Spleen (tissue), 11 donors: ENCODE results near the gene BRSK2. TPM values are rescaled to one million over a fixed set of nuclear protein-coding genes. Genes with fewer than 3 reads are reported as not detected.

Source experiments
- DNase-seq: peaks from one replicate; pipeline ENCODE4 v3.0.0-alpha.2; 2020
- H3K27ac ChIP-seq, 8 donors: fragments of 200-600 bp; sonication (generic) in 7 of 8; 1 replicate in 4 of 8; 2 replicates in 4 of 8; pipeline versions ENCODE4 v1.5.0 to v1.8.0; 2016 to 2021; ENCODE audit warnings: inconsistent platforms in 4 of 8, mild to moderate bottlenecking in 4 of 8, moderate library complexity in 1 of 8
- H3K27me3 ChIP-seq, 7 donors: fragments of 200-600 bp; sonication (generic) in 6 of 7; replicated peaks in 1 of 7; 1 replicate in 4 of 7; 2 replicates in 3 of 7; pipeline versions ENCODE4 v1.5.0 to v1.8.0; 2016 to 2021; ENCODE audit warnings: inconsistent platforms in 3 of 7, mild to moderate bottlenecking in 1 of 7
- H3K36me3 ChIP-seq, 6 donors: fragments of 200-600 bp; sonication (generic) in 5 of 6; 1 replicate in 4 of 6; 2 replicates in 2 of 6; pipeline versions ENCODE4 v1.5.0 to v1.8.0; 2016 to 2021; ENCODE audit warnings: inconsistent platforms in 2 of 6
- H3K4me1 ChIP-seq, 6 donors: fragments of 200-600 bp; sonication (generic) in 5 of 6; 1 replicate in 3 of 6; 2 replicates in 3 of 6; pipeline versions ENCODE4 v1.5.0 to v1.8.0; 2016 to 2021; ENCODE audit warnings: inconsistent platforms in 3 of 6
- H3K4me3 ChIP-seq, 8 donors: fragments of 200-600 bp; sonication (generic) in 7 of 8; 1 replicate in 4 of 8; 2 replicates in 4 of 8; pipeline versions ENCODE4 v1.5.0 to v1.8.0; 2016 to 2021; ENCODE audit warnings: inconsistent platforms in 4 of 8, mild to moderate bottlenecking in 4 of 8, moderate library complexity in 2 of 8
- H3K9me3 ChIP-seq, 8 donors: fragments of 200-600 bp; sonication (generic) in 7 of 8; 1 replicate in 4 of 8; 2 replicates in 4 of 8; pipeline versions ENCODE4 v1.5.0 to v1.8.0; 2016 to 2021; ENCODE audit warnings: inconsistent platforms in 4 of 8
- CTCF ChIP-seq, 11 experiments: fragments of 200-600 bp in 7 of 11; fragments of 450-650 bp in 4 of 11; sonication (generic) in 4 of 11; IDR thresholded peaks in 8 of 11; conservative IDR thresholded peaks in 3 of 11; 1 replicate in 7 of 11; 2 replicates in 4 of 11; pipeline versions ENCODE4 v1.4.0 to v1.8.0; 2016 to 2021; ENCODE audit warnings: antibody characterized with exemption in 11 of 11, inconsistent platforms in 4 of 11, mild to moderate bottlenecking in 1 of 11
- POLR2A ChIP-seq, 3 donors: fragments of 450-650 bp; IDR thresholded peaks; one replicate each; pipeline ENCODE4 v1.5.1; 2017; ENCODE audit warnings: antibody characterized with exemption in 3 of 3, mild to moderate bottlenecking in 1 of 3
- POLR2AphosphoS5 ChIP-seq, 3 donors: sonication (generic); formaldehyde crosslinking; IDR thresholded peaks; one replicate each; pipeline ENCODE4 v1.5.1; 2017; ENCODE audit warnings: antibody characterized with exemption in 3 of 3
- WGBS, 5 donors: extraction: QIAGEN DNeasy Blood & Tissue Kit in 3 of 5; methylation state at CpG; one replicate each; pipeline versions ENCODE4 v1.1.5 to v1.1.7; 2013 to 2018; 5-methylcytosine and 5-hydroxymethylcytosine counted together
- intact Hi-C: fragments of 100-400 bp; cut with DNase I; formaldehyde crosslinking; loops from one replicate; pipeline ENCODE4 v1.15.0; 2023; ENCODE audit warnings: low total_unique reads
- polyA plus RNA-seq, 3 donors: library from polyadenylated mRNA; stranded (reverse); fragments of 200-250 nt; gene quantifications; one replicate each; pipeline ENCODE4 v1.2.1, GENCODE V29; 2013
- total RNA-seq, 7 donors: library from RNA; depleted of rRNA in 3 of 7; stranded (reverse); fragments of >200 nt in 3 of 7; fragmentation: NEBNext Ultra II Directional in 4 of 7; extraction: Animal tissue kit (Norgen Biotek cat#: 25700) in 4 of 7; gene quantifications; one replicate each; pipeline versions ENCODE4 v1.1.0 to v1.2.1, GENCODE V29; 2016 to 2021
- donor health status: healthy with polysubstance abuse.
- donor health status: DM: no; HTN: no; CAD: no; lungs with moderate emphysema.
- donor health status: DM: no; HTN: no; CAD: no.
- donor health status: Bipolar disorder and iron deficiency.
- donor health status: healthy.
- donor health status: DM: no; HTN: no; CAD: no.
- donor health status: DM: yes; HTN: yes; CAD: no.

The BRSK2 gene
- total and polyA plus RNA-seq, 10 donors, result 0.17 to 1.5 (median 0.42) TPM

DNA sequence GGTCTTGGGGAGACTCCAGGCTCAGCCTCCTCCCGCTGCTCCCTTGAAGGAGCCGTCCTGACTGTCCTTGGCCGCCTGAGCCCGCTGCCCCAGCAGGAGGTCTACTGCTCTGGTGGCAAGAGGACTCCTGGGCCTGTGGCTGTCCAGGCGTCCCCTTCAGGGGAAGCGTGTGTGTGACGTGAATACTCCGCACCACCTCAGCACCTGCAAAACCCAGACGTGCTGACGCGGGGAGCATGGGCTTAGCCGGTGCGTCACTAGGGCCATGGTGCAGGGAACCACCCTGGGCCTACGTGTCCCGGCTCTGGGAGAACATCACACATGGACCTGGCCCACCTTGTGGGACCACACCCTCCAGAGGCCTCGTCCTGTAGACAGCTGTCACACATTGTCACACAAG is 30.2 kb upstream of the BRSK2 start:
- no peaks in the 10 kb centered on the region for H3K36me3 ChIP-seq
- peaks cover 0 to 14% (median 9%) of the 10 kb centered on the region in 8 donors for H3K9me3 ChIP-seq
- 89 to 92% (median 90%) methylated on average over 6 to 16 of the region's 16 CpGs for WGBS, 5 donors
- TF ChIP-seq POLR2A (IDR thresholded peaks at IDR 0.05), result no peak
- no peak for TF ChIP-seq CTCF (IDR thresholded peaks at IDR 0.05 in 8 of 11, conservative IDR thresholded peaks at IDR 0.05 in 3 of 11)
- no peak for TF ChIP-seq POLR2AphosphoS5 (IDR thresholded peaks at IDR 0.05)
- peaks cover 0 to 4% (median 0%) of the 10 kb centered on the region in 6 donors for H3K4me1 ChIP-seq
- peaks cover 0 to 38% (median 0%) of the 10 kb centered on the region in 7 donors for H3K27me3 ChIP-seq
- DNase-seq, result no peak
- intact Hi-C loops, result no loop called here
- no peak overlapping the region for H3K27ac ChIP-seq
- no peak overlapping the region for H3K4me3 ChIP-seq

DNA sequence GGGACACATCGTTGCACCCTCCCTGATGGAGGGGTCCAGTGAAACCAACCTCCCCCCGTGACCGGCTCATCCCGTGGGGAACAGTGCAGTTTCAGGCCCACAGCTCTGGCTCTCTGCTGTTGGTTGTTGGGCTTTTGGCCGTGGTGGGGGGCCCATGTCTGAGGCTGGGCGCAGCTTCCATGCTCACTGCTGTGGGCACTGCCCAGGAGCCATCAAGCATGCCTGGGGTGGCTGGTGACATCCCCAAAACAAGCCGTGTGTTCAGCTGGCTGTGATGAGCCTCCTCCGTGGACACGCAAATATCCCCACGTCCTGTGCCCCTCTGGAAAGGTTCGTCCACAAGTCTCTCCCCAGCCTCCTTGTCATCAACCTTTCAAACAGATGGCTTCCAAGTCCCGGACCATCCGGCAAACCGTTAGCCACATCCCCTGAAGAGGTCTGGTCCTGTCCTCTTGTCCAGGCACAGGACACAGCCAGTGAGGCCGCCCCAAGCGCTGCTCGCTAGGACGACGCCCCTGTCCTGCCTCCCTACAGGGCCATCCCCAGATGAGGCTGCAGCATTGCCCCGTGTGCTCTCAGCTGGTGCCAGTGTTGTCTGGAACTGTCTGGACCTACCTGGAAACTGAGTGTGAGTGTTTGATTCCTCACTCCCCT is 29.4 kb upstream of the BRSK2 start:
- TF ChIP-seq POLR2AphosphoS5 (IDR thresholded peaks at IDR 0.05) (no peak), CTCF (IDR thresholded peaks at IDR 0.05 in 8 of 11, conservative IDR thresholded peaks at IDR 0.05 in 3 of 11) (no peak), POLR2A (IDR thresholded peaks at IDR 0.05) (no peak)
- Histone ChIP-seq H3K9me3 (peaks cover 0 to 21% (median 16%) of the 10 kb centered on the region in 8 donors), H3K4me1 (peaks cover 0 to 4% (median 0%) of the 10 kb centered on the region in 6 donors), H3K36me3 (no peaks in the 10 kb centered on the region), H3K27ac (no peak overlapping the region), H3K4me3 (no peak overlapping the region), H3K27me3 (peaks cover 0 to 36% (median 0%) of the 10 kb centered on the region in 7 donors)
- intact Hi-C loops, result no loop called here
- 82 to 90% (median 87%) methylated on average over 8 to 20 of the region's 20 CpGs for WGBS, 5 donors
- DNase-seq, result no peak

DNA sequence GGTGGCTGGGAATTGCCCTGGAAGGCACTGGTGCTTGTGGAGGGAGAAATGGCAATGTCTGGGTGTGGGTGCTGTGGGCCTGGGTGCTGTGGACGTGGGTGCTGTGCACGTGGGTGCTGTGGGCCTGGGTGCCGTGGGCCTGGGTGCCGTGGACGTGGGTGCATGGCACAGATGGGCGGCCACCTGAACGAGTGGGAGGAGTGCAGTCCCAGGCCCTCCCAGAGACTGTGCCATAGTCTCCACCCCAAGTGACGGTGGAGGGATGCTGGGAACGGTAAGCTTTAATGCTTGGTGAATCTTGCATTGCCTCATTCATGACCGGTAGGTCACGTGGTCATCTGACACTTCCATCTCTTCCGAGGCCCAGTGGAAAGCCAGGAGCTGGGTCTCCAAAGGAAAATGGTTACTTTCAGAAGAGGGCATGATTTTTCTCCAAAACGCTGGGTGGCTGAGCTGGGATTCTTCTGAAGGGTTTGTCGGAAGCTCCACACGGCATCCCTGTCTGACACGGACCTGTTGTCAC is 28.8 kb upstream of the BRSK2 start:
- peaks cover 0 to 36% (median 0%) of the 10 kb centered on the region in 7 donors for H3K27me3 ChIP-seq
- intact Hi-C loops, result no loop called here
- no peak overlapping the region for H3K27ac ChIP-seq
- no peak for DNase-seq
- peaks cover 0 to 4% (median 0%) of the 10 kb centered on the region in 6 donors for H3K4me1 ChIP-seq
- H3K4me3 ChIP-seq, result no peak overlapping the region
- no peaks in the 10 kb centered on the region for H3K36me3 ChIP-seq
- 78 to 90% (median 84%) methylated on average over 16 of the region's 16 CpGs for WGBS, 5 donors
- TF ChIP-seq CTCF (IDR thresholded peaks at IDR 0.05 in 8 of 11, conservative IDR thresholded peaks at IDR 0.05 in 3 of 11), result no peak
- peaks cover 0 to 27% (median 22%) of the 10 kb centered on the region in 8 donors for H3K9me3 ChIP-seq

DNA sequence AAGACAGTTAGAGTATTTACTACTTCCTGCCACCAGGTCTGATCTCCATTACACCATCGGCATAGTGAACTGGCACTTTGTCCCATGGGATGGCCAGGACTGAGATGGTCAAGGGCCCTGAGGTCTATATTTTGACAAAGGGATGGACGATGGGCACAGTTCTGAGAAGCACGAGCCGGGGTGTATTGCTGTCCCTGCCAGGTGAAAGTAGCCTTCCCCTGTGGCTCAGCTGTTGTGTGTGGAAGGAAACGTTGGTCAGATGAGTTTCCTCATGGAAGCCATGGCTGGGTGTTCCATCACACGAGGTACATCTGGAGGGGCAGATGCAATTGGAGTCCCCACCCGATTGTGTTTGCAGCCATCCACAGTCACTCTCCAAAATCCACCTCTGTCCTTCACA is 27.9 kb upstream of the BRSK2 start:
- H3K36me3 ChIP-seq, result no peaks in the 10 kb centered on the region
- H3K4me1 ChIP-seq, result peaks cover 0 to 4% (median 0%) of the 10 kb centered on the region in 6 donors
- TF ChIP-seq POLR2AphosphoS5 (IDR thresholded peaks at IDR 0.05), result no peak
- TF ChIP-seq POLR2A (IDR thresholded peaks at IDR 0.05), result no peak
- no peak for TF ChIP-seq CTCF (IDR thresholded peaks at IDR 0.05 in 8 of 11, conservative IDR thresholded peaks at IDR 0.05 in 3 of 11)
- no peak for DNase-seq
- H3K27ac ChIP-seq, result no peak overlapping the region
- H3K9me3 ChIP-seq, result peaks cover 0 to 37% (median 32%) of the 10 kb centered on the region in 8 donors
- intact Hi-C loops, result no loop called here
- peaks cover 0 to 36% (median 0%) of the 10 kb centered on the region in 7 donors for H3K27me3 ChIP-seq
- no peak overlapping the region for H3K4me3 ChIP-seq
- WGBS, 5 donors, result 66 to 80% (median 74%) methylated on average over 7 of the region's 7 CpGs
